Cardiac muscle cell (in vitro differentiated cells and primary cell): ENCODE measurements around the gene EVA1B. TPM values are rescaled to one million over a fixed set of nuclear protein-coding genes. Genes with fewer than 3 reads are reported as not detected.

Experiments
- DNase-seq, 2 donors: peaks; one replicate each; pipeline versions ENCODE4 v3.0.0 to v3.0.0-alpha.2; 2010 to 2017; ENCODE audit warnings: low read depth in 1 of 2, low spot score in 1 of 2
- H3K27ac ChIP-seq: fragments of 200-600 bp; sonication (generic); 2 replicates; pipeline ENCODE4 v1.5.1; 2016
- H3K27me3 ChIP-seq: fragments of 200-600 bp; sonication (generic); 2 replicates; pipeline ENCODE4 v1.6.0; 2016; ENCODE audit warnings: control low read depth
- H3K36me3 ChIP-seq: fragments of 200-600 bp; sonication (generic); 2 replicates; pipeline ENCODE4 v1.5.1; 2016; ENCODE audit warnings: control low read depth
- H3K4me1 ChIP-seq: fragments of 200-600 bp; sonication (generic); 2 replicates; pipeline ENCODE4 v1.8.1; 2017; ENCODE audit warnings: low read depth, mild to moderate bottlenecking, mixed run types
- H3K4me3 ChIP-seq: fragments of 200-600 bp; sonication (generic); 2 replicates; pipeline ENCODE4 v1.5.1; 2016; ENCODE audit warnings: mild to moderate bottlenecking
- H3K9me3 ChIP-seq: fragments of 200-600 bp; sonication (generic); 2 replicates; pipeline ENCODE4 v1.5.1; 2017; ENCODE audit warnings: low read depth, mild to moderate bottlenecking, control low read depth
- CTCF ChIP-seq: IDR thresholded peaks from 2 replicates; pipeline ENCODE4 v1.5.1; 2012; ENCODE audit warnings: low read depth, mild to moderate bottlenecking, low read length
- polyA plus RNA-seq: library from polyadenylated mRNA; unstranded; fragments of >200 nt; fragmentation: Nextera tagmentation; extraction: Ambion mirVana; gene quantifications from 2 replicates; pipeline ENCODE4 v1.2.1, GENCODE V29; 2016
- total RNA-seq: library from RNA; depleted of rRNA; stranded (reverse); fragments of >200 nt; gene quantifications from 2 replicates; pipeline ENCODE4 v1.2.3, GENCODE V29; 2016

Gene EVA1B
- 26.6 and 40.4 TPM in 2 replicates for total RNA-seq
- 23.6 and 24.5 TPM in 2 replicates for polyA plus RNA-seq

GRCh38 chr1:36323636-36324352 lies at the start of gene EVA1B:
Gene EVA1B (minus strand): TSS chr1:36323645. CDS start chr1:36323037, 608 bp downstream.
- H3K27ac ChIP-seq = peak within 1 kb of the TSS; percentile 2
- no peaks in the 10 kb centered on the region for H3K27me3 ChIP-seq
- H3K4me3 ChIP-seq = peak within 1 kb of the TSS; percentile 37
- H3K4me1 ChIP-seq = peaks cover 32% of the 10 kb centered on the region
- H3K36me3 ChIP-seq = no peaks in the 10 kb centered on the region
- DNase-seq = peak; percentile 72 to 93
- no peak for TF ChIP-seq CTCF
- no peaks in the 10 kb centered on the region for H3K9me3 ChIP-seq

DNA sequence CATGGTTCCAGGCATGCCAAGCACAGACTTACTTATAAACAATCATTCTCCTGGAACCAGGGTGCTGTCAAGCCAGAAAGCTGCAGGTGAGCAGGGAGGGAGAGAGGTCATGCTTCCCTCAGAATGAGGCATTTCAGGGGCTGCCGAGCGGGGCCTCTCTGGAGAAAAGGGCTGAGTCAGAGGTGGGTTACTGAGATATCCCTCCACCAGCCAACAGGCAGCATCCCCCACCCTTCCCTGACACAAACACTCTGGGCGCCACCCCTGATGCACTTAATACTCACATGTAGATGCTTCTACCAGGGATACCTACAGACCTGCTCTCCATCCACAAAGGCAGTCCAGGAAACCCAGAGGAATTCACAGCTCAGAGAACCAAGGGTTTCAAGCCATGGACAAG lies 49.2 kb upstream of the EVA1B start:
- DNase-seq = no peak
- Histone ChIP-seq H3K27me3 (no peaks in the 10 kb centered on the region), H3K4me3 (no peak overlapping the region), H3K9me3 (no peaks in the 10 kb centered on the region), H3K27ac (peak overlapping the region; percentile 19), H3K36me3 (no peaks in the 10 kb centered on the region), H3K4me1 (peaks cover 22% of the 10 kb centered on the region)
- no peak for TF ChIP-seq CTCF

DNA sequence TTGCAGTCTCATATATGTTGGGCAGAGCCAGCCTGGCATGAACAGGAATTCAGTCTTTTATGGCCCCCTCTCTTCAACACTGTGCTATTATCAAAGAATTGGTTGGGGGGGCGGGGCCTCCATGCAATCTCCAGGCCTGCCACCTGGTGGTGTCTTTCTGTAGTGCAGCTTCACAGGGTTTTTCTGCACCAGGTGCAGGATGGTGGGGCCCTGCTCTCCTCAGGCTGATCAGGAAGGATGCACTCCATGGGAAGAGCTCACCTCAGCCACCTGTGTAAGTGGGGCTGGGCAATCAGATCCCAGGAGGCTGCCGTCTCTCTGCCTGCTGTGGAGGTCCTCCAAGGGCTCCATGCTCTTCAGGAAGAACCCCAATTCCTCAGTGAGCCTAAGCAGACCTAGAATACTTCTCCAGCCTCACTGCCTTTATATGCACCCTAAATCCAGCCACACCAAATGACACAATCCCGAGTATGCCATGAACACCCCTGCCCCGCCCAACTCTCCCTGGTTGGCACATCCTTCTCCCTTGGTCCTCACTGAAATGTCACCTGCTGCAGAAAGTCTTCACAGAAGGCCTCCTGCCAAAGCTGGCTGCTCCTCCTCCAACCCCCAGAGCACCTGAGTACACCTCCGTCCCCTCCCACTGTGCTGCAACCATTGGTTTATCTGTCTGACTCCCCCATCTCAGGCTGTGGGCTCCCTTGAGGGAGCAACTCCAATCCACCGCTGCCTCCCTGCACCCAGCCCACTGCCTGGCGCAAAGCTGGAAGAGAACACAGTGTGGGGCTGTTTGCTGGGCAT lies 45.8 kb upstream of the EVA1B start:
- peak; percentile 75 to 84 for DNase-seq
- Histone ChIP-seq H3K9me3 (no peaks in the 10 kb centered on the region), H3K27me3 (no peaks in the 10 kb centered on the region), H3K36me3 (no peaks in the 10 kb centered on the region), H3K4me3 (no peak overlapping the region), H3K27ac (no peak overlapping the region), H3K4me1 (peaks cover 14% of the 10 kb centered on the region)
- TF ChIP-seq CTCF = peak; percentile 92

DNA sequence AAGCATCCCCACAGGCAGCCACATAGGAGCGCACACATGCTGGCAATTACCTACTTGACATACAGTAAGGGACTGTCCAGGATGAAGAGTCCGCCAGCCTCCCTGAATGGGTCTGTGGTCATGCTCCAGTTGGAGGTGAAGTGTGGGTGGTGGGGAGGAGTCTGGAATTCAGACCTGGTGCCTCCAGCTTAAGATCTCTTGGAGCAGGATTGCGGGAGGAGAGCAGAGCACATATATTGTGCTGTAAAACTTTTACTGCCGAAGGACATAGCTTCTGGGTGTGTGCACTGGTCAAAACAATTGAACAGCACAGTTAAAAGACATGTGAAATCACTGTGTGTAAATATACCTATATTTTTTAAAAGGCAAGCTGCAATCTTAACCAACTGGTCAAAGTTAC lies 44.4 kb upstream of the EVA1B start:
- H3K9me3 ChIP-seq = no peaks in the 10 kb centered on the region
- no peaks in the 10 kb centered on the region for H3K36me3 ChIP-seq
- H3K4me1 ChIP-seq = peaks cover 3% of the 10 kb centered on the region
- H3K4me3 ChIP-seq = no peak overlapping the region
- no peak overlapping the region for H3K27ac ChIP-seq
- DNase-seq = no peak
- TF ChIP-seq CTCF = no peak
- no peaks in the 10 kb centered on the region for H3K27me3 ChIP-seq

DNA sequence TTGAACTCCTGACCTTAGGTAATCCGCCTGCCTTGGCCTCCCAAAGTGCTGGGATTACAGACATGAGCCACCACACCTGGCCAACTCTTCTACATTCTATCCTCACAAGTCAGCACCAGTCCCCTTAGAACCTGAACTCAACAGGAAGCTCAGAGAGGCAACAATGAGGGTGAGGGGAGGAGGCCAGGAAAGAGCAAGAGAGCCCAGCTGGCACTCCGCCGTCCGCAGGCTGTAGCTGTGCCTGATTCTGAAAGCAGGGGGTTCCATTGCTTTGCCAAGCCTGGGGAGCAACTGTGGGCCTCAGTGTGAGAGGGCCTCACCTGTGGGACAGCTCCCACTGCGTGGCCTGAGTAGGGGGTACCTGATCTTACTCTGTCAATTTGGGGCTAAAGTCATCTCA lies 43.6 kb upstream of the EVA1B start:
- TF ChIP-seq CTCF = no peak
- no peak for DNase-seq
- no peaks in the 10 kb centered on the region for H3K36me3 ChIP-seq
- H3K27me3 ChIP-seq = no peaks in the 10 kb centered on the region
- no peak overlapping the region for H3K4me3 ChIP-seq
- no peaks in the 10 kb centered on the region for H3K9me3 ChIP-seq
- H3K4me1 ChIP-seq = no peaks in the 10 kb centered on the region
- no peak overlapping the region for H3K27ac ChIP-seq
